WTC11 (cell line): ENCODE data around the gene BMPER. TPM values are rescaled to one million over a fixed set of nuclear protein-coding genes. Genes with fewer than 3 reads are reported as not detected.

Experiments
- ATAC-seq: fragments of 200-7000 bp; cut with Tn5 transposase; 2 replicates; pipeline ENCODE4 v1.10.0; 2021; ENCODE audit warnings: mild to moderate bottlenecking, moderate library complexity
- CTCF ChIA-PET: fragments of 300-600 bp; sonication (Branson Sonifier 250); formaldehyde crosslinking; loops from one replicate; lab custom pipeline; 2021; ENCODE audit warnings: antibody characterized with exemption; lab: Charles Lee
- POLR2A ChIA-PET: fragments of 350-600 bp; sonication (Branson Sonifier 250); formaldehyde crosslinking; loops from one replicate; lab custom pipeline; 2021; ENCODE audit warnings: antibody characterized with exemption; lab: Charles Lee
- DNase-seq: peaks from one replicate; pipeline ENCODE4 v3.0.0; 2021; ENCODE audit warnings: low spot score
- H3K27ac Mint-ChIP-seq: 2 replicates; pipeline ENCODE4 v1.8.0; 2021; ENCODE audit warnings: mixed read lengths
- H3K27me3 Mint-ChIP-seq: 2 replicates; pipeline ENCODE4 v1.8.0; 2021; ENCODE audit warnings: low read depth, mild to moderate bottlenecking, moderate library complexity, mixed read lengths
- H3K36me3 Mint-ChIP-seq: 2 replicates; pipeline ENCODE4 v1.8.0; 2021; ENCODE audit warnings: mixed read lengths
- H3K4me1 Mint-ChIP-seq: 2 replicates; pipeline ENCODE4 v1.8.0; 2022; ENCODE audit warnings: mixed read lengths
- H3K4me3 Mint-ChIP-seq: 2 replicates; pipeline ENCODE4 v1.8.0; 2021; ENCODE audit warnings: mild to moderate bottlenecking, moderate library complexity, mixed read lengths
- H3K9me3 Mint-ChIP-seq: 2 replicates; pipeline ENCODE4 v1.8.0; 2021; ENCODE audit warnings: mixed read lengths
- ATF1 ChIP-seq: sonication (generic); formaldehyde crosslinking; IDR thresholded peaks from 2 replicates; pipeline ENCODE4 v1.8.1; 2023; ENCODE audit warnings: mild to moderate bottlenecking, moderate library complexity, missing genetic modification reagents
- ATF2 ChIP-seq: sonication (generic); formaldehyde crosslinking; IDR thresholded peaks from 2 replicates; pipeline ENCODE4 v1.8.1; 2022; ENCODE audit warnings: low read depth, missing genetic modification reagents, borderline replicate concordance
- ATF3 ChIP-seq: sonication (generic); formaldehyde crosslinking; conservative IDR thresholded peaks from 2 replicates; pipeline ENCODE4 v1.8.1; 2022; ENCODE audit warnings: mild to moderate bottlenecking, missing genetic modification reagents
- CREM ChIP-seq: sonication (generic); formaldehyde crosslinking; IDR thresholded peaks from 2 replicates; pipeline ENCODE4 v1.8.1; 2022; ENCODE audit warnings: mild to moderate bottlenecking, missing genetic modification reagents, moderate library complexity
- E2F4 ChIP-seq: sonication (generic); formaldehyde crosslinking; IDR thresholded peaks from 2 replicates; pipeline ENCODE4 v1.8.1; 2022; ENCODE audit warnings: low read depth, mild to moderate bottlenecking, moderate library complexity, missing genetic modification reagents, borderline replicate concordance
- E2F5 ChIP-seq: sonication (generic); formaldehyde crosslinking; IDR thresholded peaks from 2 replicates; pipeline ENCODE4 v1.8.1; 2022; ENCODE audit warnings: mild to moderate bottlenecking, moderate library complexity, missing genetic modification reagents
- EMX1 ChIP-seq: fragments of 250-450 bp; sonication (Bioruptor Pico); IDR thresholded peaks from 2 replicates; pipeline ENCODE4 v1.8.0; 2021; ENCODE audit warnings: mild to moderate bottlenecking
- ERG ChIP-seq: fragments of 250-450 bp; sonication (Bioruptor Pico); IDR thresholded peaks from 2 replicates; pipeline ENCODE4 v1.8.0; 2021; ENCODE audit warnings: mild to moderate bottlenecking
- FOXP1 ChIP-seq: sonication (generic); formaldehyde crosslinking; IDR thresholded peaks from 2 replicates; pipeline ENCODE4 v1.8.0; 2022; ENCODE audit warnings: missing genetic modification reagents, mild to moderate bottlenecking, moderate library complexity, borderline replicate concordance
- GABPB1 ChIP-seq: sonication (generic); formaldehyde crosslinking; IDR thresholded peaks from 2 replicates; pipeline ENCODE4 v1.8.1; 2023; ENCODE audit warnings: mild to moderate bottlenecking, missing genetic modification reagents
- IRF1 ChIP-seq: sonication (generic); formaldehyde crosslinking; IDR thresholded peaks from 2 replicates; pipeline ENCODE4 v1.8.0; 2023; ENCODE audit warnings: missing genetic modification reagents
- IRF2 ChIP-seq: sonication (generic); formaldehyde crosslinking; IDR thresholded peaks from 2 replicates; pipeline ENCODE4 v1.8.0; 2022; ENCODE audit warnings: low read depth, missing genetic modification reagents, borderline replicate concordance
- JAZF1 ChIP-seq: fragments of 250-450 bp; sonication (Bioruptor Pico); IDR thresholded peaks from 2 replicates; pipeline ENCODE4 v1.9.0; 2021; ENCODE audit warnings: moderate library complexity, mild to moderate bottlenecking, inconsistent platforms
- MLX ChIP-seq: sonication (generic); formaldehyde crosslinking; IDR thresholded peaks from 2 replicates; pipeline ENCODE4 v1.8.1; 2023; ENCODE audit warnings: mild to moderate bottlenecking, missing genetic modification reagents, moderate library complexity
- NFATC4 ChIP-seq: fragments of 250-450 bp; sonication (Bioruptor Pico); IDR thresholded peaks from 2 replicates; pipeline ENCODE4 v1.9.0; 2021; ENCODE audit warnings: mild to moderate bottlenecking
- NFE2L1 ChIP-seq: sonication (generic); formaldehyde crosslinking; IDR thresholded peaks from 2 replicates; pipeline ENCODE4 v1.8.1; 2023; ENCODE audit warnings: missing genetic modification reagents
- NR1H2 ChIP-seq: sonication (generic); formaldehyde crosslinking; IDR thresholded peaks from 2 replicates; pipeline ENCODE4 v1.9.0; 2021; ENCODE audit warnings: mild to moderate bottlenecking, moderate library complexity, missing genetic modification reagents
- TCF7 ChIP-seq: sonication (generic); formaldehyde crosslinking; IDR thresholded peaks from 2 replicates; pipeline ENCODE4 v1.8.0; 2022; ENCODE audit warnings: mild to moderate bottlenecking, low read depth, missing genetic modification reagents, moderate library complexity
- TEAD1 ChIP-seq: sonication (generic); formaldehyde crosslinking; IDR thresholded peaks from 2 replicates; pipeline ENCODE4 v1.8.0; 2022; ENCODE audit warnings: mild to moderate bottlenecking, missing genetic modification reagents
- TEAD4 ChIP-seq: sonication (generic); formaldehyde crosslinking; IDR thresholded peaks from 2 replicates; pipeline ENCODE4 v1.8.0; 2022; ENCODE audit warnings: mild to moderate bottlenecking, missing genetic modification reagents
- USF1 ChIP-seq: sonication (generic); formaldehyde crosslinking; IDR thresholded peaks from 2 replicates; pipeline ENCODE4 v1.8.0; 2022; ENCODE audit warnings: mild to moderate bottlenecking, missing genetic modification reagents
- ZNF263 ChIP-seq: sonication (generic); formaldehyde crosslinking; IDR thresholded peaks from 2 replicates; pipeline ENCODE4 v1.8.1; 2022; ENCODE audit warnings: low read depth, mild to moderate bottlenecking, moderate library complexity, missing genetic modification reagents
- ZNF281 ChIP-seq: sonication (generic); formaldehyde crosslinking; IDR thresholded peaks from 2 replicates; pipeline ENCODE4 v1.8.0; 2023; ENCODE audit warnings: mild to moderate bottlenecking, missing genetic modification reagents
- ZNF396 ChIP-seq: fragments of 250-450 bp; sonication (Bioruptor Pico); IDR thresholded peaks from 2 replicates; pipeline ENCODE4 v1.8.0; 2021; ENCODE audit warnings: mild to moderate bottlenecking, moderate library complexity, borderline replicate concordance
- total RNA-seq: library from RNA; stranded (reverse); gene quantifications from 3 replicates; pipeline ENCODE4 v1.2.3, GENCODE V29; 2021

The BMPER gene
- total RNA-seq, 1 experiment from 2014 or later: 1.9 TPM

- Mint-ChIP-seq H3K27ac (no peak overlapping the region), H3K27me3 (no peaks in the 10 kb centered on the region), H3K4me1 (no peaks in the 10 kb centered on the region), H3K36me3 (peaks cover 4% of the 10 kb centered on the region; the same call in 1 of the 2 replicates), H3K4me3 (no peak overlapping the region), H3K9me3 (peaks cover 11% of the 10 kb centered on the region)
- ATAC-seq: no peak
- ChIA-PET POLR2A (no interaction called here), CTCF (no interaction called here)
- no peak for DNase-seq
- TF ChIP-seq E2F4 (CRISPR knock-in tag): no peak
- TF ChIP-seq ZNF396 (CRISPR knock-in tag): no peak
- TF ChIP-seq TEAD1 (CRISPR knock-in tag): no peak
- no peak for TF ChIP-seq MLX (CRISPR knock-in tag)
- TF ChIP-seq ZNF281 (CRISPR knock-in tag): no peak
- TF ChIP-seq ATF3 (CRISPR knock-in tag): no peak
- TF ChIP-seq EMX1 (CRISPR knock-in tag): no peak
- TF ChIP-seq USF1 (CRISPR knock-in tag): no peak
- TF ChIP-seq GABPB1 (CRISPR knock-in tag): no peak
- TF ChIP-seq FOXP1: no peak
- TF ChIP-seq E2F5 (CRISPR knock-in tag): no peak
- TF ChIP-seq IRF1: no peak
- no peak for TF ChIP-seq TCF7 (CRISPR knock-in tag)
- TF ChIP-seq ATF2 (CRISPR knock-in tag): no peak
- TF ChIP-seq JAZF1 (CRISPR knock-in tag): no peak
Observed at GRCh38 chr7:34130558-34131295, 225.4 kb downstream of the BMPER start.

- POLR2A ChIA-PET: no interaction called here
- H3K4me1 Mint-ChIP-seq: no peaks in the 10 kb centered on the region
- H3K27ac Mint-ChIP-seq: no peak overlapping the region
- no peak overlapping the region for H3K4me3 Mint-ChIP-seq
- no peaks in the 10 kb centered on the region for H3K27me3 Mint-ChIP-seq
- H3K9me3 Mint-ChIP-seq: peaks cover 4% of the 10 kb centered on the region; the same call in 1 of the 2 replicates
- CTCF ChIA-PET: no interaction called here
- no peaks in the 10 kb centered on the region for H3K36me3 Mint-ChIP-seq
- ATAC-seq: no peak
- DNase-seq: no peak
- TF ChIP-seq IRF2 (CRISPR knock-in tag) (no peak), ZNF263 (CRISPR knock-in tag) (no peak), NFATC4 (no peak), NR1H2 (CRISPR knock-in tag) (no peak), NFE2L1 (CRISPR knock-in tag) (no peak), TEAD4 (CRISPR knock-in tag) (no peak), ATF1 (no peak), ERG (CRISPR knock-in tag) (no peak), CREM (CRISPR knock-in tag) (no peak)
Observed at GRCh38 chr7:34131371-34131770, 226.0 kb downstream of the BMPER start.
